Measurements from ENCODE around the gene DNAI2. TPM values are rescaled to one million over a fixed set of nuclear protein-coding genes. Genes with fewer than 3 reads are reported as not detected.

DNAI2 gene
- total RNA-seq, 1 donor, result not detected

- H4K20me1 ChIP-seq (ENCODE audit: insufficient read depth, low read length), result no peaks in the 10 kb centered on the region
- no peak for TF ChIP-seq CTCF (IDR thresholded peaks at IDR 0.05; ENCODE audit: extremely low read depth, low read depth, low read length)
- no peaks in the 10 kb centered on the region for H3K9me3 ChIP-seq (ENCODE audit: low read depth, low read length)
- no peaks in the 10 kb centered on the region for H3K79me2 ChIP-seq (ENCODE audit: insufficient read depth, low read length)
- H2AFZ ChIP-seq (ENCODE audit: low read length), result no peak overlapping the region
- no peaks in the 10 kb centered on the region for H3K27me3 ChIP-seq (ENCODE audit: insufficient read depth, low read length)
- no peak overlapping the region for H3K27ac ChIP-seq (ENCODE audit: low read depth, low read length)
- no peak overlapping the region for H3K4me2 ChIP-seq (ENCODE audit: insufficient read depth, low read length)
- H3K4me3 ChIP-seq (ENCODE audit: insufficient read depth, low read length), result no peak overlapping the region
- no peak for DNase-seq (ENCODE audit: insufficient read length, low spot score, missing footprints)
- no peaks in the 10 kb centered on the region for H3K36me3 ChIP-seq (ENCODE audit: insufficient read depth, low read length)
- no peaks in the 10 kb centered on the region for H3K4me1 ChIP-seq (ENCODE audit: insufficient read depth, low read length)
Observed at GRCh38 chr17:74303305-74303704, 29.3 kb downstream of the DNAI2 start.

- no peak for TF ChIP-seq CTCF (IDR thresholded peaks at IDR 0.05; ENCODE audit: extremely low read depth, low read depth, low read length)
- Histone ChIP-seq H3K27me3 (ENCODE audit: insufficient read depth, low read length) (no peaks in the 10 kb centered on the region), H3K36me3 (ENCODE audit: insufficient read depth, low read length) (no peaks in the 10 kb centered on the region), H3K27ac (ENCODE audit: low read depth, low read length) (no peak overlapping the region), H3K9me3 (ENCODE audit: low read depth, low read length) (no peaks in the 10 kb centered on the region), H3K4me2 (ENCODE audit: insufficient read depth, low read length) (no peak overlapping the region), H3K79me2 (ENCODE audit: insufficient read depth, low read length) (no peaks in the 10 kb centered on the region), H2AFZ (ENCODE audit: low read length) (no peak overlapping the region), H3K4me3 (ENCODE audit: insufficient read depth, low read length) (no peak overlapping the region), H3K4me1 (ENCODE audit: insufficient read depth, low read length) (no peaks in the 10 kb centered on the region), H4K20me1 (ENCODE audit: insufficient read depth, low read length) (no peaks in the 10 kb centered on the region)
- peak; percentile 48 for DNase-seq (ENCODE audit: insufficient read length, low spot score, missing footprints)
Observed at GRCh38 chr17:74304184-74304583, 30.1 kb downstream of the DNAI2 start.

GRCh38 chr17:74305865-74306654 is 32.0 kb downstream of the DNAI2 start:
- no peak overlapping the region for H3K27ac ChIP-seq (ENCODE audit: low read depth, low read length)
- no peaks in the 10 kb centered on the region for H3K27me3 ChIP-seq (ENCODE audit: insufficient read depth, low read length)
- no peaks in the 10 kb centered on the region for H3K79me2 ChIP-seq (ENCODE audit: insufficient read depth, low read length)
- no peaks in the 10 kb centered on the region for H4K20me1 ChIP-seq (ENCODE audit: insufficient read depth, low read length)
- H3K9me3 ChIP-seq (ENCODE audit: low read depth, low read length), result no peaks in the 10 kb centered on the region
- no peak for TF ChIP-seq CTCF (IDR thresholded peaks at IDR 0.05; ENCODE audit: extremely low read depth, low read depth, low read length)
- H2AFZ ChIP-seq (ENCODE audit: low read length), result no peak overlapping the region
- no peak overlapping the region for H3K4me3 ChIP-seq (ENCODE audit: insufficient read depth, low read length)
- DNase-seq (ENCODE audit: insufficient read length, low spot score, missing footprints), result peak; percentile 39
- no peak overlapping the region for H3K4me2 ChIP-seq (ENCODE audit: insufficient read depth, low read length)
- no peaks in the 10 kb centered on the region for H3K36me3 ChIP-seq (ENCODE audit: insufficient read depth, low read length)
- no peaks in the 10 kb centered on the region for H3K4me1 ChIP-seq (ENCODE audit: insufficient read depth, low read length)

GRCh38 chr17:74307984-74308773 is 34.1 kb downstream of the DNAI2 start:
- DNase-seq (ENCODE audit: insufficient read length, low spot score, missing footprints), result peak; percentile 80
- no peaks in the 10 kb centered on the region for H3K79me2 ChIP-seq (ENCODE audit: insufficient read depth, low read length)
- no peaks in the 10 kb centered on the region for H3K36me3 ChIP-seq (ENCODE audit: insufficient read depth, low read length)
- H4K20me1 ChIP-seq (ENCODE audit: insufficient read depth, low read length), result no peaks in the 10 kb centered on the region
- no peak overlapping the region for H3K27ac ChIP-seq (ENCODE audit: low read depth, low read length)
- H3K27me3 ChIP-seq (ENCODE audit: insufficient read depth, low read length), result no peaks in the 10 kb centered on the region
- TF ChIP-seq CTCF (IDR thresholded peaks at IDR 0.05; ENCODE audit: extremely low read depth, low read depth, low read length), result no peak
- no peak overlapping the region for H3K4me2 ChIP-seq (ENCODE audit: insufficient read depth, low read length)
- peaks cover 4% of the 10 kb centered on the region for H3K9me3 ChIP-seq (ENCODE audit: low read depth, low read length)
- no peak overlapping the region for H3K4me3 ChIP-seq (ENCODE audit: insufficient read depth, low read length)
- H3K4me1 ChIP-seq (ENCODE audit: insufficient read depth, low read length), result no peaks in the 10 kb centered on the region
- no peak overlapping the region for H2AFZ ChIP-seq (ENCODE audit: low read length)
